ENCODE data around the gene FUBP1.
A peak's percentile ranks its signal among the peaks of the same experiment; 100 is the strongest.
"Not testable (repeated sequence)": the region's sequence is repeated elsewhere in the genome, so short reads cannot be mapped to it uniquely, and the experiment has no call there.

FUBP1 gene

GRCh38 chr1:77986810-77987209 lies 7.9 kb upstream of the FUBP1 start:
- DNase-seq = no peak

GRCh38 chr1:77984629-77985028 lies 5.8 kb upstream of the FUBP1 start:
- DNase-seq = no peak

GRCh38 chr1:77983997-77984355 lies 5.1 kb upstream of the FUBP1 start:
- no peak for DNase-seq

GRCh38 chr1:77983352-77983996 lies 4.6 kb upstream of the FUBP1 start:
- not testable (repeated sequence) for DNase-seq

DNA sequence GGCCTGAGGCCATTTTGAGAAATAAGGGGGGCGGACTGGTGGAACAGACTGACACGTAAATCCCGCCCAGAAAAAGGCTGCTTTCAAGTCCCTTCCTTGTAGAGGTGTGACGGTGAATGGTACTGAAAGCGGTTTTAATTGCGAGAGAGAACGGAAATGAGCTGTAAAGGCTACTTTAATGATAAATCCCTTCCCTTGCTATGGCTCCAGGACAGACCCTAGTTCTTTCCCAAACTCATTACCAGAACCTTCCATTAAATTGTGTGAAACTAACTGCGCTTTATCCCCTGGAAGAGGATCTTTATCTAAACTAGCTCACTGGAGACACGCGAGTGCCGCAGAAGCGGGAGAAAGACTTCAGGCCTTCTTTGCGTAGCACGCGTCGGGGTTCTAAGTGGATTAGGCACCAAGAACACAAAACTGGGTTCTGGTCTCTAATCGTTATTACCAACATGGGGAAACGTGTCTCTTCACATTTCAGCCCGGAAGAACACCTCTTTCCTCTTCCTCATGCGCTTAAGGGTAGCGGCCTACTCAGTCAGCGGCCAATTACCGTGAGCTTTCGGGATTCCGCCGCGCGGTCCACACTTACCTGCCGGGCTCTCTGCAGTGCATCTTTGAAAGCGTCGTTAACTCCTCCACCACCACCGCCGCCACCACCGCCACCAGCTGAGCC lies 441 bp downstream of the FUBP1 start:
- peak; percentile 98 for DNase-seq

DNA sequence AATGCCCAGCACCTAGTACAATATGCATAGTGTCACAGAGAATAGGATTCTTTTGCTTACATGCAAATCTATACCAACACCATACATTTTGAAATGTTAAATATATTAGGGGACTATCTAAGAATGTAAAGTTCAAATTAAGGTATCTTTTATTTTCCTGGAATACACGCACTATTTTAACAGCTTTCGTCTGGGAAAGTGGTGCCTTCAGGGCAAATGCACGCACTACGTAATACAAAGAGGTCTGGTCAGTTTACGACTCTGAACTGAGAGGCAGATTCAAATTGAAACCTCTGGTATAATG lies 931 bp downstream of the FUBP1 start:
- no peak for DNase-seq

GRCh38 chr1:77976433-77977076 lies 2.3 kb downstream of the FUBP1 start:
- no peak for DNase-seq

DNA sequence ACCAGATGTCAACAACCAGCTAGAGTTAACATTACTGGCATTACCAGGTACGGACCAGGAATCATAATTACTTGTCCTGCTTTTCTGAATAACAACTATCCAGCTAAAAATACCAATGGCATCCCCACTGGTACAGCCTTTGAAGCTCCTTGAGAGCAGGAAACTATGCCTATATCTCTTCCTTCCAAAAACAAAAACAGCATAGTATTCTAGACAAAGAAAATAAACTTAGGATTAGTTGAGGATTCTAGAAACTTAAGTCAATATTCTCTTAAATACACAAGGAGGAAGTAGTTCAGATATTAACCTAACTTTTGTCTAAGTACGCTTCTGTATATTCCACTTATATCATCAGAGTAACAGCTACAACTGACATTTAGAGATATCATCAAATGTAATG lies 3.0 kb downstream of the FUBP1 start:
- DNase-seq = no peak

DNA sequence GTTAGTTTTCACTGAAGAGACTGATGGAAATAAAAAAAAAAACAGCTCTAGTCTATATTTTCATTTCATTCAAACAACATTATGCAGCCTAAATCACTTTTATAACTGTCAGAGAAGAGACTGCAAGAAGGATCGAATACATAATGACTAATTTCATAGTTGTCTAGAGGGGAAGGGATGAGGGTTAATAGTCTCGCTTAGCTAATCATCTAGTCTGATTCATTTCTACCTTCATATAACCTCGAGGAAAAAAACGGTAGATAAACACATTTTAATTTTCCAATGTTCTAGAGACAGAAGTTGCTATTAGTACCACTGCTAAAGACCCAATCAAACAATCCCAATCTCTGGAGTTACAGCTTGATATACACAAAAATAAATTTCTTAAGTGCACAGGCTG lies 3.5 kb downstream of the FUBP1 start:
- DNase-seq = no peak

GRCh38 chr1:77972080-77972479 lies 6.8 kb downstream of the FUBP1 start:
- no peak for DNase-seq

DNA sequence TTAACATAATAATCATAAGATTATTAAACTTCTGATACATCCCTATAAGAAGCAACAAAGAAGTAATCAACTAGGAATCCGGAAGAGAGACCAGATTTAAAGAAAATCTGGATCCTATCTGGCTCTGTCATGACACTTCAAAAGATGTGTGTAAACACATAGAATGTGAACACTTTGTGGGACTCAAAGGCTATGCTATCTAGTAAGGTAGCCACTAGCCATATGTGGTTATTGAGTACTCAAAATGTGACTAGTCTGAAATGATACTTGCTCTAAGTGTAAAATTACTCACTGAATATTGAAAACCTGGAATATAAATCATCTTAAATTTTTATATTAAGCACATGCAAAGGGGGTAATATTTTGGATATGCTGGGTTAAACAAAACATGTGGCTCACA lies 8.7 kb downstream of the FUBP1 start:
- no peak for DNase-seq

GRCh38 chr1:77966291-77966690 lies 12.6 kb downstream of the FUBP1 start:
- no peak for DNase-seq

GRCh38 chr1:77961392-77961791 lies 17.5 kb downstream of the FUBP1 start:
- no peak for DNase-seq

GRCh38 chr1:77958850-77959249 lies 20.0 kb downstream of the FUBP1 start:
- no peak for DNase-seq

DNA sequence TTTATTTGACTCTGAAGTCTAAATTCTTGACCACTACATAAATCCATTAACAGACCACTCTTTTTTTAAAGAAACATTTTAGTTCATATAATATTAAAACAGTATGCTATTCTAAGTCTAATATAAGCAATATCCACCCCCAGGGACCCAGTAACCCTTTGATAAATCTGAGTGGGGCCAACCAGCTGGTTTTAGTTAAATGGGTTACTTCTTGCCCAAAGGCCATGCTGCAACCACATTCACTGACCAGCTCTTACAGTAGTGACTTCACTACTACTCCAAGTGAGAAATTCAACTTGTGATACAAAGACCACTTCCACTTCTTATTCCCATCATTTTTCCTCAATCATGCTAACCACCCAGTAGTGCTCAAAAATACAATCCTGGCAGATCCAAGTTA lies 20.5 kb downstream of the FUBP1 start:
- DNase-seq = no peak

- no peak for DNase-seq
Observed at GRCh38 chr1:77956464-77956863, 22.4 kb downstream of the FUBP1 start.

- DNase-seq = no peak
Observed at GRCh38 chr1:77955709-77956108, 23.2 kb downstream of the FUBP1 start.

GRCh38 chr1:77954521-77954920 lies 24.4 kb downstream of the FUBP1 start:
- DNase-seq = no peak

DNA sequence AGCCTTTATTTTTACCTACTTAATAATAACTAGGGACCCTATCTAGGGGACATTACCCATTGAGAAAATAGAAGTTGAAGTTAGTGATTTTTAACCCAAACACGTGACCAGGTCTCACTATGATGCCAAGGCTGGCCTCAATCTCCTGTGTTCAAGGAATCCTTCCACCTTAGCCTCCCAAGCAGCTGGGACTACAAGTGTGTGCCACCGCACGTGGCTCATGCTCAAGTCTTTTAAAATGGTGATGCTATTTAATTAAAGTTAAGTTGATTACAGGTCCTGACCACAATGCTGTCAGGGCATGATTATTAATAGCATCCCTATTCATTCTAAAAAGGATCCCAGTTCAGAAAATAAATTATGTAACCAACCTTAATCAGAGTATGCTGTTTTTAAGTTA lies 25.0 kb downstream of the FUBP1 start:
- DNase-seq = no peak

DNA sequence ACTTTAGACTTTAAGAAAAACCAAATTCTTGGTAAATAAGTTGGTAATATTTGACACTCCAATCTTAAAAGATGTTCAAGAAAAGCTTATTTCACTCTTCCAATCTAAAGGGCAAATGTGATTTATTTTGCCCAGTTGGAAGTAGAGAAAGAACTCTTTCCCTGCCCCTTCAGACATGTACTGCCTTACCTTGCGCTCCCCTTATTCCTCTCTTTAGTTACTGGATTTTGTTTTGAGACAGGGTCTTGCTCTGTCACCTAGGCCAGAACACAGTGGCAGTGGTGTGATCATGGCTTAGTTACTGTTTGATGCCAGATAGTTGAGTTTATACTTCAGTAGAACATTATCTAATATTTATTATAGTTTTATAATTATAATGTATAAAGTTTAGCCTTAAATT lies 27.5 kb downstream of the FUBP1 start:
- no peak for DNase-seq

- no peak for DNase-seq
Observed at GRCh38 chr1:77950873-77951272, 28.0 kb downstream of the FUBP1 start.

GRCh38 chr1:77948841-77949424 lies 29.9 kb downstream of the FUBP1 start:
- DNase-seq = peak; percentile 47

DNA sequence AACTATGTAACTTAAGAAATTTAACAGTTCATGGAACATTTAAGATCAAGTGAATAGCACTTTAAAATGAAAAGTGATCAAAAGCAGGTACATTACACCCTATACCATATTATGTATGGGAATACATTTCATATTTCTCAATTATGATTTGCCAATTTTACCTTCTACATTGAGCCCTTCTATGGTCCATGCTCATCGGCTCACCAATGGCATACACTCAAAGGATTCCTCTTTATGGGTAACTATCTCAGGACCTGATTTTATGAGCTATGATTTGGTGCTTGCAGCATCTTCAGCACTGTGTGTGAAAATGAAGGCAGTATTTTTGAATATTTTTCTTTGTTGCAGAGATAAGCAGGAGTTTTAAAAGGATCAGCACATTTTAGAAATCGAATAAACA lies 33.5 kb downstream of the FUBP1 start:
- DNase-seq = no peak

GRCh38 chr1:77942400-77943140 lies 36.3 kb downstream of the FUBP1 start:
- DNase-seq = no peak
